Measurements from ENCODE around the gene OR2A25.

- no peak for TF ChIP-seq EZH2 (IDR thresholded peaks at IDR 0.05; ENCODE audit: borderline replicate concordance)
- no peak for TF ChIP-seq CTCF (IDR thresholded peaks at IDR 0.05; ENCODE audit: poor library complexity)
Observed at GRCh38 chr7:144024213-144024612, 45.4 kb upstream of the OR2A25 start.
